K562 (cell line): ENCODE results near the gene FOXA3. TPM values are rescaled to one million over a fixed set of nuclear protein-coding genes. Genes with fewer than 3 reads are reported as not detected.

Source experiments
- ATF2 ChIP-seq: sonication (generic); formaldehyde crosslinking; IDR thresholded peaks from 2 replicates; pipeline ENCODE4 v1.8.1; 2022; ENCODE audit warnings: missing genetic modification reagents
- BRCA1 ChIP-seq, 2 experiments: fragments of 450-650 bp in 1 of 2; sonication (generic) in 1 of 2; formaldehyde crosslinking in 1 of 2; IDR thresholded peaks; 2 replicates each; pipeline versions ENCODE4 v1.5.0 to v1.6.1; 2017 to 2020; ENCODE audit warnings: mild to moderate bottlenecking in 1 of 2, missing genetic modification reagents in 1 of 2
- CHD7 ChIP-seq: fragments of 200-600 bp; sonication (generic); IDR thresholded peaks from one replicate; pipeline ENCODE4 v1.6.1; 2012; ENCODE audit warnings: mild to moderate bottlenecking, low read depth, low read length, inconsistent platforms
- HDAC8 ChIP-seq: fragments of 450-650 bp; IDR thresholded peaks from 2 replicates; pipeline ENCODE4 v1.6.1; 2016; ENCODE audit warnings: mild to moderate bottlenecking, missing genetic modification characterization, moderate library complexity, missing compliant biosample characterization
- NR2C1 ChIP-seq, 2 experiments: fragments of 450-650 bp; IDR thresholded peaks; 2 replicates each; pipeline ENCODE4 v1.6.1; 2017; ENCODE audit warnings: mild to moderate bottlenecking in 2 of 2, antibody characterized with exemption in 1 of 2, inconsistent platforms in 1 of 2, missing compliant biosample characterization in 1 of 2, missing genetic modification characterization in 1 of 2
- RNF2 ChIP-seq: sonication (generic); IDR thresholded peaks from 2 replicates; pipeline ENCODE4 v1.6.1; 2016
- TSC22D4 ChIP-seq: fragments of 450-650 bp; IDR thresholded peaks from 2 replicates; pipeline ENCODE4 v1.6.1; 2016; ENCODE audit warnings: missing genetic modification characterization, missing biosample characterization, control low read depth
- U2AF2 ChIP-seq: fragments of 200-400 bp; formaldehyde crosslinking; optimal IDR thresholded peaks from 2 replicates; pipeline ENCODE3; 2017; ENCODE audit warnings: low read depth, mild to moderate bottlenecking, low read length
- ZBTB7A ChIP-seq: IDR thresholded peaks from 2 replicates; pipeline ENCODE4 v1.6.1; 2011; ENCODE audit warnings: low read depth, mild to moderate bottlenecking, low read length, moderate library complexity, borderline replicate concordance; ENCODE audit not compliant: control insufficient read depth
- ZKSCAN1 ChIP-seq: fragments of 150-350 bp; IDR thresholded peaks from 2 replicates; pipeline ENCODE4 v1.6.1; 2016; ENCODE audit warnings: low read depth, low read length
- ZNF165 ChIP-seq: fragments of 250-450 bp; sonication (Bioruptor Pico); IDR thresholded peaks from 2 replicates; pipeline ENCODE4 v1.4.0; 2020; ENCODE audit warnings: borderline replicate concordance
- ZNF174 ChIP-seq: fragments of 250-450 bp; sonication (Bioruptor Pico); IDR thresholded peaks from 2 replicates; pipeline ENCODE4 v1.4.0; 2020; ENCODE audit warnings: mild to moderate bottlenecking
- ZNF436 ChIP-seq: fragments of 250-450, 450-650 bp; sonication (Bioruptor Pico); formaldehyde crosslinking; IDR thresholded peaks from 2 replicates; pipeline ENCODE4 v1.7.0; 2020; ENCODE audit warnings: mild to moderate bottlenecking
- ZNF589 ChIP-seq: fragments of 200-800 bp; sonication (Bioruptor generic); IDR thresholded peaks from 2 replicates; pipeline ENCODE4 v1.6.1; 2016; ENCODE audit warnings: low read depth, missing genetic modification characterization, missing compliant biosample characterization
- polyA plus RNA-seq, 8 experiments: library from polyadenylated mRNA; depleted of rRNA in 4 of 8; stranded (reverse) in 5 of 8; unstranded in 3 of 8; fragments of >200 nt; fragmentation: Nextera tagmentation in 2 of 8; fragmentation: Illumina TruSeq in 1 of 8; extraction: Ambion mirVana in 2 of 8; extraction: Trizol in 1 of 8; gene quantifications; 2 replicates each; pipeline versions ENCODE4 v1.2.1 to v1.2.3, GENCODE V29; 2011 to 2014; ENCODE audit warnings: inconsistent platforms in 1 of 8, missing spikeins in 1 of 8
- total RNA-seq, 7 experiments: library from RNA; depleted of rRNA in 6 of 7; stranded (reverse); fragments of >200 nt in 6 of 7; fragmentation: Illumina TruSeq in 2 of 7; extraction: Trizol in 2 of 7; gene quantifications; 2 replicates each; pipeline versions ENCODE4 v1.2.1 to v1.2.3, GENCODE V29; 2011 to 2021; ENCODE audit warnings: low replicate concordance in 1 of 7

FOXA3 gene
- total and polyA plus RNA-seq, 9 of the 15 experiments (the other 6 are each of a cell fraction or from before 2014, with no cell fraction given), result 1.3 to 15.5 (median 4.7) TPM

GRCh38 chr19:45902651-45903625, 38.8 kb downstream of the FOXA3 start (continued):
- TF ChIP-seq CHD7 (no peak), ATF2 (CRISPR knock-in tag) (no peak), ZNF174 (CRISPR knock-in tag) (no peak), ZKSCAN1 (peak; percentile 17; the same call in 1 of the 2 replicates), NR2C1 (IDR thresholded peaks at IDR 0.05) (no peak), NR2C1 (tag; IDR thresholded peaks at IDR 0.05) (no peak), ZNF436 (CRISPR knock-in tag) (no peak), ZNF589 (CRISPR knock-in tag) (no peak), ZBTB7A (no peak; the same call in 1 of the 2 replicates), U2AF2 (no peak), BRCA1 (IDR thresholded peaks at IDR 0.05) (no peak), BRCA1 (CRISPR knock-in tag; IDR thresholded peaks at IDR 0.05) (no peak), TSC22D4 (no peak), HDAC8 (tag) (no peak), RNF2 (no peak), ZNF165 (CRISPR knock-in tag) (0 out of 2 replicates have a peak, but pooled peaks have one; percentile 28)
